Putamen (tissue), 1 donor: ENCODE data around the gene PPM1M.
"Not testable (repeated sequence)": the region's sequence is repeated elsewhere in the genome, so short reads cannot be mapped to it uniquely, and the experiment has no call there.

Experiments
- DNase-seq: peaks from one replicate; pipeline ENCODE4 v3.0.0-alpha.2; 2016; ENCODE audit warnings: low spot score

The PPM1M gene

GRCh38 chr3:52277071-52277964 lies 31.8 kb downstream of the PPM1M start:
- DNase-seq = peak; percentile 43

- DNase-seq = no peak
These were observed 32.5 kb downstream of the PPM1M start for GRCh38 chr3:52277972-52278509.

DNA sequence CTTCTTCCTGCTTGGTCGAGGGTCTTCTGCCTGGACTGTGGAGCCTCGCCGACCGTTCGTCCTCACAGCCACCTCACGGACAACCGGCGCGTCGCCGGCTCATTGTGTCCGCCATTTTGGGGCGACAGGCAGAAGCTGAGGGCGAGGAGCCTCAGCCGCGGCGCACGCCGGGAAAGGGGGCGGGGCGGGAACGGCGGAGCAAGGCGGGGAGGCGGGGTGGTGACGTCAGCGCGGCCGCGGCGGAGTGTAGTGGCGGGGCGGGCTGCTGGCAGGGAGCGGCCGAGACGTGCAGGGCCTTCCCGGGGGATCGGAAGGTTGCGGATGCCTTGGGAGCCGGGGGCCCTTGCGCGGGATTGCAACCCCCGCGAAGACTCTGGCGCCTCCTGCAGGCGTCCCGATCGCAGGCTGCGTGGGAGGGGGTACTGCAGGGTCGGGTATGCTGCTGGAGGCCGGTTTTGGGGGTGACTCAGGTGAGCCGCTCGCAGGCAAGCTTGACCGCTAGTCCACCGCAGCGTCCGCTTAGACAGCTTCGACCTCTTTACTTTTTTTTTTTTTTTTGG lies 33.0 kb downstream of the PPM1M start, which contains the start of gene WDR82:
WDR82 (minus strand) TSS at position 140 of the 560 bp plus-strand sequence. CDS start 288 bp downstream, outside the sequence.
- peak; percentile 94 for DNase-seq

DNA sequence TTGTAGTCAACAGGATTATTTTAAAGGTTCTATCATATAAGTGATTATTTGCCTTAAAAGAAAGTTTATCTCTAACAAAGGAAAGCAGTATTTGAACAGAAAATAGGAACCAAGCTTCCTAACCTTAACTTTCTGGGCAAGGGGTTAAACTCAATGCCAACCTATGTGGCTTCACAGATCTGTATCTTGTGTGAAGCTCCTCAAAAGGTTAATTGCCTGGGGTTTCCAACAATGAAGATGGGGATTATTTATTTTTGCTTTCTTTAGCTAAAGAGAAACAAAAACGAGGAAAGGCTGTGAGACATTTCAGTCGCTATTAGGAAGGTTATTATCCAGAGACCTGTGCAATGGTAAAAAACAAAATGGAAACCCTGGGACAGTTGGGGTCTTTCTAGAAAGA lies 34.0 kb downstream of the PPM1M start:
- DNase-seq = no peak

- no peak for DNase-seq
These were observed 34.5 kb downstream of the PPM1M start for GRCh38 chr3:52280050-52280461.

GRCh38 chr3:52281981-52282801 lies 36.6 kb downstream of the PPM1M start:
- no peak for DNase-seq

DNA sequence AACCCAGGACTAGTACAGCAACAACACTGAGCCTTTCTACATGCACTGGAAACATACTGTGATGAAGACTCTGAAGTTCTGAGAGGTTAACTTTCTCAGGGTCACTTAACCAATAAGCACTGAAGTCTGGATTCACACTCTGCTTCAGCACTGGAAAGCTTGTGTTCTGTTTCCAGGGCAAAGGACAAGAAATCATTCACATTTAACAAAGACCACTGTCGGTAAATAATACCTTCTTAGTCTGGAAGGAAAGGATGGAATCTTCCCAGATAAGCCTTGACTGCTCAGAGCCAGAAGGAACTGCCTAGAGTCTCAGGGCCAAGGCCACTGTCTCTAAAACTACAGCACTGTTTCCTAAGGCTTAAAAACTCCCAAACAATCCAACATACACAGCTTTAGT lies 37.7 kb downstream of the PPM1M start:
- DNase-seq = no peak

DNA sequence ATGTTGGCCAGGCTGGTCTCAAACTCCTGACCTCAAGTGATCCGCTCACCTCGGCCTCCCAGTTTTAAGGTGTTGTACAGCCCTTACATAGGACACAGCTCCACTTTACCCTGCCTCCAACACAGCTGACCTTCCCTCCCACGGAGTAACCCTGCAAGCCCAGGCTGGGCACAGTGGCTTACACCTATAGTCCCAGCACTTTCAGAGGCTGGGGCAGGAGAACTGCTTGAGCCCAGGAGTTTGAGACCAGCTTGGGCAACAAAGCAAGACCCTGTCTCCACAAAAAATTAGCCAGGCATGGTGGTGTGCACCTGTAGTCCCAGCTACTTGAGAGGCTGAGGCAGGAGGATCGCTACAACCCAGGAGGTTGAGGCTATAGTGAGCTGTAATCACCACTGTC lies 38.5 kb downstream of the PPM1M start:
- not testable (repeated sequence) for DNase-seq

DNA sequence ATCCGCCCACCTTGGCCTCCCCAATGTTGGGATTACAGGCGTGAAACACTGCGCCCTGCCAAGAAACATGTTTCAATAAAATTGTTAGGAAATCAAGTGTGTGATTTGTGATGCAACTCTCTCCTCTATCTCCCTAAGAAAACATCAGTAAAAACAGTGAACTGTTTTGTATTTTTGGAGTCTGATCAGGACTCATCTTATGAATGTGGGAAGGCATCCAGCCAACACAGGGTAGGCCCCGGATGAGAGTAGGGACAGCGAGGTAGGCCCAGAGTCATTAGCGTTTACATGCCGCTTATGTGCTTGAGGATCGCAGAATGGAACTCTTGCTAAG lies 41.2 kb downstream of the PPM1M start:
- DNase-seq = no peak

DNA sequence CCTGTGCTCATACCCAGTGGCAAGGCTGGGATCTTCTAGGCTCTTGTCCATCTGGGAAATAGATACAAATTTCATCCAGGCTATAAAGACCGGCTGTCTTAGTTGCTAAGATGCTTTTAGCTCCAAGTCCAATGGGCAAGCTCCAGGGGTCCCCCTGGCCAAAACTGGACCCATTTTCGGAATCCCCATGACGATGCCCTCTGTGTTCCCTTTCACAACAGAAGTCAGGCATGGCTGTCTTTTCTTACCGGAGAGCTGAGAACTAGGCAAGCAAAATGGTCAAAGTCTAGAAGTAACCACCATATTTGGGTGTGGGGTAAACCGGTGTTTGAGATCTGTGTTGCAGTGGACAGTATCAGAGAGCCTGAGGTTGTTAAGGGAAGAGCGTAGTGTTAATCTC lies 43.1 kb downstream of the PPM1M start:
- DNase-seq = no peak

DNA sequence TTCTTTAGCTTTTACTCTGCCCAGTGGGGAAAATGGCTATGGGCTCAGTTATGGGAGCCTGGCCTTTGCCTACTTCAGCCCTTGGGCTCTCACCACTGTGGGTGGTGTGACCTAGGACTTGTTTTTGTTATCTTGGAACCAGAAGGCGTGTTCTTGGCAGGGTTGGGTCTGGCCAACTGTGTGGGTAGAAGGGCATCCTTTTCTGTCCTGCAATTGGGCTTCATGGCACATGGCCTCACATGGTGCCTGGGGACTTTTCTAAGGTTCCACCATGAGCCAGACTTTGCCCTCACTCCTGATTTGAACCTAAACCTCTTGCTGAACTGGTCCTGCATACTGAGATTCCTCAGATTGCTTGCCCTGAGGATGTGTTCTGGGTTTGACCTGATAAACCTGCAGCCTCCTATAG lies 43.8 kb downstream of the PPM1M start:
- DNase-seq = no peak

DNA sequence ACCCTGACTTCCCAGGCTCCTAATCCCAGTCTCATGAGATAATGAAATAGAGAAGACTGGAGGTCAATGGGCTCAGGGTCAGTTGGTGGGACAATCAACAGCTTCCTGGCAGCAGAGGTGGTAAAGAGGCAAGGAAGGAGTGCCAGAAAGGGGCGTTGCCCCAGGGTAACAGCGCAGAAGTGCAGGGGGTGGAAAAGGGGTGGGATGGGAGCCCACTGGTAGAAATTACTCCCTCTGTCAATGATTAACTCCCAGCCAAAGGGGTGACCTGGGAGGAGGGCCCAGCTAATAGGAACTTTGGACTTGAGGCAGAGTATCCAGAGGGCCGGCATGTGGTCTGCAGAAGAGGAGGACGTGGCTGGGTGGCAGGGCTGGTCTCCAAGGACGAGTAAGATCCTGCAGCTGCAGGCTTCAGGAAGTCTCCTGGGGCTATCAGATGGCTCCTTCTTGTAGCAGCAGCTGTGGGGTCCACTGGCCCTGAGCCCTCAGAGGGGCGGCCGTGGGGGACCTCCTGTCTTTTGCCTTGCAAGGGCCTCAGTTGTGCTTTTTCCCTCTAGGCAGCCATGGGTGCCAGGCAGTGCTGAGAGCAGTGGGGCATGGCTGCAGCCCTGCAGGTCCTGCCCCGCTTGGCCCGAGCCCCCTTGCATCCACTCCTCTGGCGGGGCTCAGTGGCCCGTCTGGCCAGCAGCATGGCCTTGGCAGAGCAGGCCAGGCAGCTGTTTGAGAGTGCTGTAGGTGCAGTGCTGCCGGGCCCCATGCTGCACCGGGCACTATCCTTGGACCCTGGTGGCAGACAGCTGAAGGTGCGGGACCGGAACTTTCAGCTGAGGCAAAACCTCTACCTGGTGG lies 44.4 kb downstream of the PPM1M start:
- no peak for DNase-seq

DNA sequence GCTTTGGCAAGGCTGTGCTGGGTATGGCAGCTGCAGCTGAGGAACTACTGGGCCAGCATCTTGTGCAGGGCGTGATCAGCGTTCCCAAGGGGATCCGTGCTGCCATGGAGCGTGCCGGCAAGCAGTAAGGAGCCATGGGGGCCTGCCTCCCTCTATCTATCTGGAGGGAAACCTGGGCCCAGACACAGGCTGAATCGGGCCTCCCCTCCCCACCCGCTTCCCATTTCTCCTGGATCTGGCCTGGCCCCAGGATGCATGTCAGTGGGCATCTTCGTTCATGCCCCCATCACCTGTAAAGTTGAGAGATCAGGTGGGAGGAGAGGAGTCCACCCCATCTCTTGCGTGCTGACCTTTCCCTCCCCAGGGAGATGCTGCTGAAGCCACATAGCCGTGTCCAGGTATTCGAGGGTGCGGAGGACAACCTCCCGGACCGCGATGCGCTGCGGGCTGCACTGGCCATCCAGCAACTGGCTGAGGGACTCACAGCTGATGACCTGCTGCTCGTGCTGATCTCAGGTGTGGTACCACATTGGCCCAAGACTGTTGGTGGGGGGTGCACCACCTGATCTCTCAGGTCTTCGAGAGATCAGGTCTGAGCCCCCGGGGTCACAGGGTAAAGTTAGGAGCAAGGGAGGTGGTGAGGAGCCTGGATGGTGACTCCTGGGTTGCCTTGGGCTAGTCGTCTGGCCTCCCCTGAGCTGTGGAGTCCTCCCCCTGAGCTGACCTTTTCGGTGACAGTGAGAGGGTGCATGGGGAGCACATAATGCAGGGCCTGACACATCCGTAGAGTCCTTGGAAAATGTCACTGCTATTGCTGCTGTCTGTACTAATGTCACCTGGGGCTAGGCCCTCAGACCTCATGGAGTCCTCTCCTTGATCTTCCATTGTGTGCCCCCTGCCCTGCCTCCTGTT lies 45.3 kb downstream of the PPM1M start:
- no peak for DNase-seq

- no peak for DNase-seq
These were observed 46.1 kb downstream of the PPM1M start for GRCh38 chr3:52291508-52292181.

DNA sequence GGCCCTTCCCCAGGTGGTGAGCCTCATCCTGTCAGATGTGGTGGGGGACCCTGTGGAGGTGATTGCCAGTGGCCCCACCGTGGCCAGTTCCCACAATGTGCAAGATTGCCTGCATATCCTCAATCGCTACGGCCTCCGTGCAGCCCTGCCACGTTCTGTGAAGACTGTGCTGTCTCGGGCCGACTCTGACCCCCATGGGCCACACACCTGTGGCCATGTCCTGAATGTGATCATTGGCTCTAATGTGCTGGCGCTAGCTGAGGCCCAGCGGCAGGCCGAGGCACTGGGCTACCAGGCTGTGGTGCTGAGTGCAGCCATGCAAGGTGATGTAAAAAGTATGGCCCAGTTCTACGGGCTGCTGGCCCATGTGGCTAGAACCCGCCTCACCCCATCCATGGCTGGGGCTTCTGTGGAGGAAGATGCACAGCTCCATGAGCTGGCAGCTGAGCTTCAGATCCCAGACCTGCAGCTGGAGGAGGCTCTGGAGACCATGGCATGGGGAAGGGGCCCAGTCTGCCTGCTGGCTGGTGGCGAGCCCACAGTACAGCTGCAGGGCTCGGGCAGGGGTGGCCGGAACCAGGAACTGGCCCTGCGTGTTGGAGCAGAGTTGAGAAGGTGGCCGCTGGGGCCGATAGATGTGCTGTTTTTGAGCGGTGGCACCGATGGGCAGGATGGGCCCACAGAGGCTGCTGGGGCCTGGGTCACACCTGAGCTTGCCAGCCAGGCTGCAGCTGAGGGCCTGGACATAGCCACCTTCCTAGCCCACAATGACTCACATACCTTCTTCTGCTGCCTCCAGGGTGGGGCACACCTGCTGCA lies 46.9 kb downstream of the PPM1M start:
- no peak for DNase-seq

- DNase-seq = no peak
These were observed 48.1 kb downstream of the PPM1M start for GRCh38 chr3:52293491-52294319.

DNA sequence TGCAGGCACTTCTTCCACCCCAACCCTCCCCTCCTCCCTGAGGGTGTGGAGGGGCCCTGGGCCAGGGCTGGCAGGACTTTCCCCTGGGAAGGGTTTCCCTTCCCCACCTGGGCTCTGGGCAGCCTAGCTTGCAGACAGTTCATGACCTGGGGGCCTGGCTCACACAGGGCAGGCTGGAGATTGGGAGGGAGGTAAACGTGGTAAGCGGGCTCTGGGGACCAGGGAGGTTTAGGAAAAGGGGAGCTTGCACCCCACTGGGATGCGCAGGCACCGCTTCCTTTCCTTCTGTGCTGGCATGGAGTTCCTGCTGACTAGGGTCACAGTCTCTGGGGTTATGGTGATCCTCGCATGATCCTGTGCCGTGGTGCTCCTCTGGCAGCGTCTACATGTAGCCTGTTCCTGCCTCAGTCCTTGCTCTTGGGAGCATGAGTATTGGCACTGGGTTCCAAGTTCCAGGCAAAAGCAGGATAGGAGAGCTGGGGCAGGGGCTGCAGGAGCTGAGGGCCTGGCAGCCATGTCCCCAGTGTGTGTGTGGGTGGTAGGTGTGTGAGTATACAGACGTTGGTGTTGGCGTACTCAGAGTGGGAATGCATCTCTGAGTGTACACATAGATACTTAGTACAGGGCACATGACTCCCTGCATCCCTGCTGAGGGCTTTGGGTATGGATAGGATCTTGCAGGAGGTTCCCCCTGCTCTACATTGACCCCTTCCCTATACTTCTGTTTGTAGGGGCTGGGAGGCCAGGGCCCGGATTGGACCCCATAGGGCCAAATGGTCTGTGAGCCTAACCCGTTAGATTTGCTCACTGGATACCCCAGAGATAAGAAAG lies 49.0 kb downstream of the PPM1M start:
- no peak for DNase-seq
